ENCODE measurements around the gene CEMP1.

- TF ChIP-seq CTCF (IDR thresholded peaks at IDR 0.05; ENCODE audit: low read depth, low read length) = no peak
- TF ChIP-seq EZH2phosphoT487 (IDR thresholded peaks at IDR 0.05; ENCODE audit: low read depth) = no peak
Measured at GRCh38 chr16:2480948-2481347, 50.3 kb downstream of the CEMP1 start.
